ENCODE data around the gene WNT3A.

Gene WNT3A

DNA sequence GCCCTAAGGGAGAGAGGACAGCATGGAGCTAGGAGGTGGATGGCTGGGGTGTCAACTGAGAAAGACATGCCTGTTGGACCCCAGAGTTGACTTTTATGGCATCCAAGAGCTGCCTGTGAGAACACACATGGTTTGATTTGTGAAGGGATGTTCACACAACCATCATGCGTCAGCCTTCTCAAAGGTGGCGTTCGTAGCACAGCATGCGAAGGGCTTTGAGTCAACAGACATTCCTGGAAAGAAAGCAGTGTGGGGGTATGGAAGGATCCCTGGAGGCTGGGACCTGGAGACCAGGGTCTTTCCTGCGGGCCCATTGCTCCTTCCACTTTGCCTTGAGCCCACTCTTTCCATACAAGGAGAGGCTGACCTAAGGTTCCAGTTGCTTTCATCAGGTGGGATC lies 6.4 kb upstream of the WNT3A start:
- DNase-seq, result no peak

DNA sequence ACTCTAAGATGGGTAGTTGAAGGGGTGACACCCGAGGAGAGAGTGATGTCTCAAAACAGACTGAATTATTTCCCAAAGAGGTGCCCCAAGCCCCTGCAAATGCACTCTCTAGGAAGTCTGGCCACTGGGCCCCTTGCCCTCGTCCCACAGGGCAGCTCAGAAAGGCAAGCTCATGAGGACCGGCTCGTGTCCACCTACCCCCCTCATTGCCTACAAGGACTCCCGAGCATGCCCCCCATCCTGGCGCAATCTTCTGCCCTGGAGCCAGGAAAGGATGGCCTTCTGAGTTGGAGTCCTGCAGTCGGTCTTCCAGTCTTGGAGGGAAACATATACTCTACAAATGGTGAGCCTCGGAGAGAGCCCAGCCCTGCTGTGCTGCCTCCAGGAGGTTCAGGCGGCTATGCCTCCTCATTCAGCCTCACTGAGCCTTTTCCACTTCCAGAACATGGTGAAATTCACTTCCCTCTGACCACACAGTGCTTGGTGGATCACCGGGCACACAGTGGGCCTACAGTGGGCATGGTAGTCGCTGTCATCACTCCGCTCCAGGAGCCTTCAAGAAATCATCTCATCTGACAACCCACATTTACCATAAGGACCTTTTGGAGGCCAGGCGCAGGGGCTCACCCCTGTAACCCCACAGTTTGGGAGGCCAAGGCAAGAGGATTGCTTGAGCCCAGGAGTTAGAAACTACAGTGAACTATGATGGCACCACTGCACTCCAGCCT lies 5.8 kb upstream of the WNT3A start:
- no peak for DNase-seq

DNA sequence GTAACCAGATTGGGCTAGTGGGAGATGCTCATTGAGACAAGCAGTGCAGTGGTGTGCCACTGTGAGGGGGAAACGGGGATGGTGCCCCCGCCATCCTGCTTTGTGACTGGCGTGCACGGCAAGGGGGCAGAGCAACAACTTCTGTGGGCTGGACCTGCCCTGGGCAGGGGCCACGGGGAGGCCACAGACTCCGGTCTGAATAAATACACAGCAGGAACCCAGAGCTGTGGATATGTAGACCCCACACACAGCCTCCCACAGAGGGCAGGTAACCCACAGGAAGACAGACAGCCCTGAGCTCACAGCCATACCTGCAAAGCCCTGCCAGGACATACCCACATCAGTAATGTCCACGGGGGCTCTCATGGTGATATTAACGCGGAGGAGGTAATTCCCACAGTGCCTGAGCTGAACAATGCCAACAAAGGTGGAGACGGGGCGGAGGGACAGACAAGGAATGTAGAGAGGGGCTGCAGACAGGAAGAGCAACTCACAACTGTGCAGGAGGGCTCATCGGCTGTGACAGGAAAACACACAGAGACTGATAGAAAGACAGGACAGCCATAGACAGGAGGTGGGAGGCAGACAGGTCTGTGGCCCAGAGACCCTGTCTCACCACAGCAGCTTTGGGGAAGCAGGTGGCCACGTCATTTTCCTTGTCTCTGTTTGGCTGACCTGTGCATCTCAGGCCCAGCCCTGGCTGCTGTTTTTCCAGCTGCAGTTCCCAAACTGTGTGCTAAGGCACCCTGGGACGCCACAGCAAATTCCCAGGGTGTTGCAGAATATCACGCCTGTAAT lies 4.9 kb upstream of the WNT3A start:
- DNase-seq, result no peak

DNA sequence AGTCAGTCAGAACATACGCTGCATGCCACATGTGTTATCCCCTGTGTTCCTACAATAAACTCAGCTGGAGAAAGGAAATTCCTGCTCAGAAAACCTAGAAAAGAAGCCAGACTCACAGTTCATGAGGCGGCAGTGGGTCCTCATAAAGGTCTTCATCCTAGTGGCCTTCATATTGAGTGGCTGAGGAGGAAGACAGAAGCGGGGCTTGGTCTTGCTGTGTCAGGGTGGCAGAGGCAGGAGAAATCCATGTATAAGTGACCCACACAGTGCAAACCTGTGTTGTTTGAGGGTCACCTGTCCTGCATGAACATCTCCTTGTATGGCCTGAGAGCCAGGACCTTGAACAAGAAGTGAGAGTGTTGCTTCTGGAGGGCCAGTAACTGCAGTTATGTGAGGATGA lies 4.0 kb upstream of the WNT3A start:
- no peak for DNase-seq

DNA sequence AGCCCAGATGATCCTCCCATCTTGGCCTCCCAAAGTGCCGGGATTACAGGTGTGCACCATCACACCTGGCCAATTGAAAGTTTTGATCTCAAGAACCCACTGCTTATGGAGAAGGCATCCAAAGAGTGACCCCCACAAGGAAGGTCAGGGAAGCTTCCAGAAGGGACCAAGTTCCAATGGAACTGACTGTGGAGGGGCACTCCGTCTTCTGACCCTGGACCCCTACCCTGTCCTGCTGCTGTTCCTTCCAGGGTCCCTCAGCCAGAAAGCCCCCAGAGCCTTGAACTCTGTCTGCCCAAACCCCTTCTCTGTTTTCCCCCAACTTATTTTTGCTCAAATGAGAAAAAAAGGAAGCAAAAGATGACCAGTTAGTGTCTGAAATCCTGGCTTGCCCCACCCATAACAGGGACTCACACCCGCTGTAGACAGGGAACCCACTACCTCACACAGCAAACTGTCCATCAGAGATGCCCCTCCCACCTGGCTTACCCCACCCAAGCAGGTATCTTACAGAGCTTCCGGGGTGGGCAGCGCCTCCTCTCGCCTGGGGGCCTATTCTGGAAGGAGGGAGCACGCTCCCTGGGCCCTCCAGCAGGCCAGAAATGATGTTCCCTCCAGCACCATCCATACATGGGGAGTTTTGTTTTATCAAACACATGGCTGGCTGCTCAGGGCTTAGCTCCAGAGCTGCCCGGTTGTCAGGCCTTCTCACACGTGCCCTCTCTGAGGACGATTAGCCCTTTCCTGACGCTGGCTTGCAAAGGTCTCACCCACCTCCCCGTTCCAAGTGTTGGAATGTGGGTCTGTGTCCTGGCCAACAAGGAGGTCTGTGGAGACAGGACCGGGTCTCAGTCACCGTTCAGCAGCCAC lies 3.1 kb upstream of the WNT3A start:
- DNase-seq, result no peak

DNA sequence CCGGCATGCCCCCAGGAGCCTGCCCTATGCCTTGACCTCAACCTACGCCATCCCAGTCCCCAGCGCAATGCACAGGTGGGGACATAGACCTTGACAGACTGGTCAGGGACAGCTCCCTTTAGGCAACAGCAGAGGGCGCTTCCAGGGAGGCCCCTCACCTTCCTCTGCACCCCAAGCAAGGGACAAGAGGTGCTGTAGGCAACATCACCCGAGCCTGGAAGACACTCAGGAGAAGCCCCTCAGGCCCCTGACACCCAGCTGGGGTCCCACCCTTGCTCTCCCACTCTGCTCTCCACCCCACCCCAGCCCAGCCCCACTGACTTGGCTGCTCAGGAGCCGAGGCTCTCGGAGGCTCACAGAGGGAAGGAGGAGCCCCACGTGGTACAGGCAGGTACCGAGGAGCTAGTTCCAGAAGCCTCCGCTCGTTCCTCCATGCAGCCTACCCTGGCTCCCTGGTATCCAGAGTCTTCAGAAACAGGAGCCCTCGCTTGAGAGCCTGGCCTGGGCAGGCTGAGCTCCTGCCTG lies 2.4 kb upstream of the WNT3A start:
- no peak for DNase-seq

DNA sequence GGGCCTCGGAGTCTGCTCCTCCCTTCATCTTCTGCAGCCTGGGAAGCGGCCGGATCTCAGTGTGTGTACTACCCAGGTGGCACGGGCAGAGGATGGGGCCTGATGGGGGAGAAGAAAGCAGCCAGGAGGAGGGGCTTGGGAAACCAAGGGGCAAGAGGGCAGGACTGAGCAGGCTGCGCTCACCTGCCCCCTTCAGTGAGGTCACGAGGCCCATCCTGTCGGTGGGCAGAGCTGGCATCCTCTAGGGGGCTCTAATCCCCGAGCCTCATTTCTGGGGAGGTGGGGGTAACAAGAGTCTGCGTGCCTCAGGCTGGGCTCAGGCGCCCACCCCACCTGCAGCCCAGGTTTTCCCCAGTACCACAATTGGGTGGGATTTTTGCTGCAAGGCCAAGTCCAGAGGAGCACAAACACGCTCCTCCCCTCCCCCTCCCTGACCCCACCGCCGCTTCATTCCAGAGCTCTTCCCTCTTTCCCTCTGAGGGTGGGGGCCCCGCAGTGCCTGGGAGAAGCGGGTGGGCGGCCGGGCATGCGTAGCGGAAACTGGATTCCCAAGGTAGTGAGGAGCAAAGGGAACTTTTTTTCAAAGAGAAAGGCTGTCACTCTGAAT lies 1.8 kb upstream of the WNT3A start:
- DNase-seq, result no peak

DNA sequence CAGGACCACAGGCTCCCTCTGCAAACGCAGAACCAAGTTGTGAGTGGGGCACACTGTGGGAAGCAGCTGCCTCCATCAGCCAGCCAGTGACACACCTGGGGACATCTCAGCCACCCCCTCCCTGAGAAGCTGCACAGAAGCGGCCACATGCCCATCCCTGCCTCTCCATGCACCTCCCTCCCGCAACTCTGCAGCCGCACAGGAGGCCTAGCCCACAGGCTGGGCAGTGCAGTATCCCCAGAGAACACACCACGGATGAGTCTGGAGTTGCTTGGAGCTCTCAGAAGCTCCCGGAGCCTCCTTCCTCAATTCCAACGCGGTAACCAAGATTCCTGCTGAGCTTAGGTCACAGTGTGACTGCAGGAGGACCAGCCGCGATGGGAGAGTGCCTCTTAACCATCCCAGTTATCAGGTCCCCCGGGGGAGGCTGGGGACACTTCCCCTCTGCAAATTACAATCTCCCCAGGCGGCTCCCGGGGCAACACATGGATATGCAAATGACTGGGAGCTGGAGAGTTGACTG lies 1.2 kb upstream of the WNT3A start:
- no peak for DNase-seq

DNA sequence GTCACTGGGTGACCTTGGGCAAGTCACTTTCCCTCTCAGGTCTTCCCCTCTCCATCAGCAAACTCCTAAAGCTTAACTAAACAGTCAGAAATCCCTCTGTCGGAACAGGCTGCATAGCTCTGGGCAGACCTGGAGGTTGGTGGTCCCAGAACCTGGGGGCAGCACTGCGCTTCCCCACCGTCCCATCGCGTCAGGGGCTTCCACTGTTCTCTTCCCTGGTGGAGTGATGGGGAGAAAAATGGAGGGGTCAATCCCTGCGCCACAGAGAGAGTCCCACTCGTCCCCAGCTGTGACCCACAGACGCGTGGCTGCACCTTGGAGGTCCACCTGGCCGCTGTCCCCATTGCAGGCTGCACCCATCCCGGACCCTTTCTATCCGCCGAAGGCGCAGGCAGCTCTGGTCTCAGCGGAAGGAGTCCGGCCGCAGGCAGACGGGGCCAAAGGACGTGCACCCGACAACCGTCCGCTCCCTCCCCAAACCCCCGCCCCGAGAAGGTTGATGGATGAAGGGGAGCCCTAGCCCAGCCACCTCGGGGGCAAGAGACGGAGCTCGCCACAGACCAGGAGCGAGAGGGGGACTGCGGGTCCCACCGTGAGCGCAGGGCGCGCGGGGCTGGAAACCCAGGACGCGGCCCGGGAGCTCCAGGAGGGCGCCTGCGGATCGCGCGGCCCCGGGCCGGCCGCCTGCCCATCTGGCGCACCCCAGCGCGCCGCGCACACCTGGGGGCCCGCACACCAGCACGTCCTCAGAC lies 588 bp upstream of the WNT3A start:
- DNase-seq, result no peak

DNA sequence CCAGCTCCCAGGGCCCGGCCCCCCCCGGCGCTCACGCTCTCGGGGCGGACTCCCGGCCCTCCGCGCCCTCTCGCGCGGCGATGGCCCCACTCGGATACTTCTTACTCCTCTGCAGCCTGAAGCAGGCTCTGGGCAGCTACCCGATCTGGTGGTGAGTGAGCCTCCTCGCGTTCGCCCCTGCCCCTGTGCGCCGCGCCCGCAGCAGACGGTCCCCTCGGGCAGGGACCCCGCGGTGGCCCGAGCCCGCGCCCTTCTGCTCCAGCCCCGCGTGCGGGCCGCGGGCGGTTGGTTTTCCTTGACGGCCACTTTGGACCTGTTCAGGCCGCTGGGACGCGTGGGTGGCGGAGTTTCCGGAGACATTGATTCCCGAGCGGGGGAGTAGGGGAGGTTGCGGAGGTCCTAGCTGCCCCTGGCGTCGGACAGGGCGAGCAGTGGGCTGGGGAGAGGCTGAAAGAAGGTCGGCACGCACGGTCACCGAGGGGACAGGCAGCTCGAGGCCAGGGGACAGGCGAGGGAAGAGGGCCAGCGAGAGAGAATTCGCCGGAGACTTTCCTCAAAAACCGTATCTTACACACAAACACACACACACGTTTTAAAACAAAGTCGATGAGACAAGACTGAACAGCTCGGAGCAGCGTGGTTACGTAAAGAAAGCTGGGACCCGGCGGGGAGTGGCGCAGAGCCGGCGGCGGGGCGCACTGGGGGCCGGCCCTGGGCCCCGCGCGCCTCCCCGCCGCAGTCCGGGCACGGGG lies 427 bp downstream of the WNT3A start:
- DNase-seq, result no peak

DNA sequence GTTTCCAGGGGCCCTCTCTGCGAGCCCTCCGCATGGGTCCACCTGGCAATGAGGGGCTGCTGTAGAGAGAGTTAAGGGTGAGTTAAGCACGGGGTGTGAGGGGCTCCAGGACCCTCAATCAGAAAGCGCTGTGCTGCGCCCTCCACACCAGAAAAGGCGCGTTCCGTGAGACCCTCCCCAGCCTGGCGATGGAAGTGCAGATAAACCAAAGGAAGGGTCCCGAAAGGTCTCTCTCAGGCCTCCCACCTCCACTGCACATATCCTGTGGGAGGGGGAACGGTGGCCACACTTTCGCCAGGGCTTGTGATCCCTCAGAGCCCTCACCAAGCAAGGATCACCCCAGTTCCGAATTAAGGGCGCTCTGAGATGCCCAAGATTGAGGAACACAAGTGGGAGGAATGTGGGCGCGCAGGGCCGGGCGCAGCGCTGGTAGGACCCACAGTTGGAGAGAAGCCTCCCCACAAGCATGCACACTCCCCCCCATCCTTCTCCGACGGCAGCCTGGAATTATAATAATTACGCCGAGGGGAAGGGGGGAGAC lies 1.1 kb downstream of the WNT3A start:
- no peak for DNase-seq

DNA sequence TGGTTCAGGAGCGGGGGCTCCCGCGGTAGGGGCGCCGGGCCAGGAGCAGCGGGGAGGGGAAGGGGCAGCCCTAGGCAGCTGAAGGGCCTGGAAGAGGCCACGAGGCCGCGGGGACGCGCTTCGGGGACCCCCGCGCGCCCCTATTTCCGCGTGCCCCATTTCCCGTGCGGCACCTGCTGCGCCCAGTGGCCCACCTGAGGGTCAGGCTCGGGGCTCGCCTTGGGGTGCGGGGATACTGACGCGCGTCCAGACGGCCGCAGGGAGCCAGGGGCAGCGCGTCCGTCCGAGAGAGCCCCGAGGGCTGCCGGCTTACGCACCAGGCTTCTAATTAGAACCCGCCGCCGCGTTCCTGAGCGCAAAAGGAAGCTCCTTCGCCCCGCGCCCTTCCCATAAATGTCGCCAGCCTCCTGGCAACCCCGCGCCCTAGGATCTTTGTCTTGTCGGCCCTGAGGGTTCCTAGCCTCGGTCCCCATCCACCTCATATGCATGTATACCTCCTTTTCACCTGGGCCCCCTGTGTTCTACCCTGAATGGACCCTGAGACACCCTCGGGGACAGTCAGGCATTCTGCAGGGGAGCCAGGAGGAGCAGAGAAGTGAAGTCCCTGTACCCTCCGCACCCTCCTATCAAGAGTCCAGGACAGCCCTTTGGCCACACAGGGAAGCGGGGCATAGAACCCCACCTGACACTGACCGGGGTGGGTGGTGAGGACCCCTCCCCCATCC lies 1.8 kb downstream of the WNT3A start:
- no peak for DNase-seq

DNA sequence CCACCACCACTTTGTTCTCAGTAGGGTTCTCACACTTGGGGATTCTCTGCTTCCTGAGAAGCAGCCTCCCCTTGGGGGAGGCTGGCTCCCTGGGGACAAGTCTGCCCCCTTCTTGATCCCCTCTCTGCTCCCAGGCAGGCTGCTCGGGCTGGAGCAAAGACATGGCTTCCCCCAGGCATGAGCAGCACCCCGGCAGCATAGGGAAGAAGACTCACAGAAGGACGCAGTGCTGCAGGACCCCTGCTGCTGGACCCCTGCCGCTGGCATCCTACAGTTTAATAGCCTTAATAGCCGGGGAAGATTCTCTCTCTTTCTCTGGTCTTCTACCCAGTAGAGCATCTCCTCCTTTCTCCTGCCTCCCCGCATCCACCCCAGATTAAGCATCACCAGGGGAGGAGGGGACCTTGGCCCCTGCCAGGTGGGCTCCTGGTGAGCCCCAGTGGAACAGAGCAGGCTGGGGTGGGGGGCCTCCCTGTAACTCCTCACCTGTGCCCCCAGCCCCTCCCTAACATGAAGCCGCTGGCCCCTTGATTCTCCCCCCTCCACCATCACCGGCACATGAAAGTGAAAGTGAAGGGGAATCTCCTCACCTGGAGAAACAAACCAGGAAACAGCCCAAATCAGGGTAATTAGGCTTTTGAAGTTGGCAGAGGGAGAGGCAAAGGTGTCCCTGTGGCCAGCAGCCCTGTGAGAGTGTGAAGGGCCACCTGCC lies 2.5 kb downstream of the WNT3A start:
- DNase-seq, result no peak

DNA sequence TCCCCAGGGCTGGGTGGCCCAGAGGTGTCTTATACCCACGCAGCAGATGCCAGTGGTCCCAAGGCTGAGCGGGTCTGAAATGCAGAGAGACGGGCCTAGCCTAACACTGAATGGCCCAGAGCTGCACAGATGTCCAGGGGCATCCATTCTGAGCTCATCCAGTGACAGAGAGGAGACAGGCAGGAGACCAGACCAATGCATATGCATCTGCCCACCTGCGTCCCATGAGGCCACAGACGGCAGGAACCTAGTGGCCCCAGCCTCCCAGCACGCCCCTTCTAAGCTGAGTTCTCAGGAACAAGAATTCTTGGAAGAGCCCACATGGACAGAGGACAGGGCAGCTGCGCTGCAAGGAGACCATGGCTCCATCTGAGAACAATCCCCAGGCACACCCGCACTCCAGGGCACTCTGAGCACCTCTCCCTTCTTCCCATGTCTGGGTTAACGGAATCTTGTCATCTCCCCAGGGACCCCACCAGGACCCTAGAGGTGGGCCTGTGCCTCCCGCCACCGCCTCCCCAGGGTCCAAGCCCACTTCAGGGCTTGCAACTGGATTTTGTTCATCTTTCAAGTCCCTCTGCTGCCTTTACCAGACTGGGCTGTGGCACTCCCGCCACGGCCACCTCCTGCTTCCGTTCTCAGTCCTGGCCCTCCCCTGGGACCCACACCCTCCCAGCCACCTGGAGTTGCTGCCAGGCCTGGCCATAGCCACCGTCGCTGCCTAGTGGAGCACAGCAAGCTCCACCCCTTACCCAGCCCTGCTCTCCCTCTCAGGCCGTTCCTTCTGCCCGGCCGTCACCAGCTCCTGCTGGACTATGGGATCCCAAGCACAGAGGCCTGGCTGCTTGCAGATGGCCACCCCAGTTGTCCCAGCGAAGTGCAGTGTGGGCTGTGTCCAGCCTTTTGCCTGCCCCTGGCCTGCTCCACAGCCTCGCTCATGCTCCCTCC lies 3.3 kb downstream of the WNT3A start:
- no peak for DNase-seq

DNA sequence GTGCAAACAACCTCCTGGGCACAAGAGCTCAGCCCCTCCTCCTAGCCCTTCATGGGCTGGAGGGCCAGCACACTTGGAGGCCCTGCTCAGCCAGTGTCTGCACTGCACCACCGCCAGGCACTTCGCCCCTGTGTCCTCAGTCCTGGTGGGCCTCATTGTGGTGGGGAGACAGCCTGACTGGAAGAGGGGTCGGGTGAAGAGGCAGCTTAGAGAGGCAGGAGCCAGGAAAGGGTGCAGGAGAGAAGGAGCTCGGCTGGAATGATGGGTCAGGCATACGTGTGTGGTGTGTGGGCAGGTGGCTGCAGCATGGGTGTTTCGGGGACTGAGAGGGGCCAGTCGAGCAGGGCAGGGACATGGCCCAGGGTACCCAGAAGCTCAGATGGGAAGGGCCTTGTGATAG lies 4.1 kb downstream of the WNT3A start:
- DNase-seq, result no peak

DNA sequence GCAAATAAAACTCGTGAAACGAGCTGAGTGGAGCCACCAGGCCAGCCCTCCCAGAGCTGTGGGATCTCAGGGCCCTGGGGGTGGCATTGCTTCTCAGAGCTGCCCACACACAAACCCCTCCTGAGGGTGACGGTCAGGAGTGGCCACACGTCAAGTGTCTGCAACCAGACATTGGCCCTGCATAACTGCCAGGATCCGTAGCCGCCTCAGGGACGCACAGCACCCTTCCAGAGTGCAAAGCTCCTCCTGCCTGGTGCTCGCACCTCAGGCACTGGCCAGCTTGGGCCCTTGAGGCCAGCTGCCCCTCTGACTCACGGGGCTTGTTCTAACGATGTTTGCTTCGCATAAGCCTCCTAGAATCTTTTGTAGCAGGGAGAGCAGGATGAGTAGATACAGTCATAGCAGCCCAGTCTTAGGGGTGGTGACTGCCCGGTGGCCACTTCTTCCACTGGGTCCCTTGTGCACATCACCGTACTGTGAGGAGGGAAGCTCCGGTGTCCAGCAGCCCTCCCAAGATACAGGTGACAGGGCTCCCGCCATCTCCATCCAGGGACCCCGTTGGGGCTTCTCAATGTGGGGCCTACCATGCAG lies 5.0 kb downstream of the WNT3A start:
- DNase-seq, result no peak

DNA sequence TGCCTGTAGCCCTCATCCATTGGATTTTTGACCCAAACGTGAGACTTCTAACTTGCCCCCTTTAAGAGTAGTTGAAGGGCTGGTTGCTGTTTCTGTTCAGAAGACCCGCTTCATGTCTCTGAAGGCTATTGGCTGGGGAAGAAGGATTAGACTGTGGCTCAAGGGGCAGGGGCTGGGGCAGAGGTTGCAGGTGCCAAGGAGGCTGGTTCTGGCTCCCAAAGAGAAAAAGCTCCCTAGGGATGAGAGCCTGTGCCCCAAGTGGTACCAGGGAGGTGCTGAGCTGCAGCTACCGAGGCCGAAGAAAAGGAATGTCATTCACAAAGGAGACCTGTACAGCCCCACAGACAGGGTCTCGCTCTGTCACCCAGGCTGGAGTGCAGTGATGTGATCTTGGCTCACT lies 5.8 kb downstream of the WNT3A start:
- DNase-seq, result no peak
